Measurements from ENCODE around the gene ACKR3. TPM values are rescaled to one million over a fixed set of nuclear protein-coding genes. Genes with fewer than 3 reads are reported as not detected.

The ACKR3 gene
- total and polyA plus RNA-seq, 2 experiments from 2014 or later, result 1.0 to 3.0 TPM

GRCh38 chr2:236601316-236602202 lies 31.9 kb downstream of the ACKR3 start:
- Histone ChIP-seq H3K4me1 (ENCODE audit: insufficient read depth) (no peaks in the 10 kb centered on the region), H3K4me2 (no peak overlapping the region), H2AFZ (no peak overlapping the region), H4K20me1 (replicated peaks; ENCODE audit: insufficient read depth) (no peaks in the 10 kb centered on the region), H3F3A (replicated peaks; ENCODE audit: low read depth) (no peaks in the 10 kb centered on the region), H3K36me3 (ENCODE audit: insufficient read depth) (no peaks in the 10 kb centered on the region), H3K4me3 (no peak overlapping the region), H3K9me2 (ENCODE audit: insufficient read depth) (no peaks in the 10 kb centered on the region), H3K27ac (ENCODE audit: low read depth) (no peak overlapping the region), H3K27me3 (ENCODE audit: insufficient read depth) (no peaks in the 10 kb centered on the region), H3K79me2 (replicated peaks; ENCODE audit: insufficient read depth) (no peaks in the 10 kb centered on the region)
- ATAC-seq, result no peak
- TF ChIP-seq NANOG (IDR thresholded peaks at IDR 0.05; ENCODE audit: borderline replicate concordance) (no peak), ETS1 (IDR thresholded peaks at IDR 0.05) (no peak), ZNF462 (CRISPR knock-in tag; IDR thresholded peaks at IDR 0.05) (no peak), CREB1 (CRISPR knock-in tag; IDR thresholded peaks at IDR 0.05; ENCODE audit: low read depth) (no peak), STAT1 (IDR thresholded peaks at IDR 0.05; ENCODE audit: unreplicated experiment) (no peak), EZH2 (IDR thresholded peaks at IDR 0.05; ENCODE audit: low read depth, unreplicated experiment) (no peak), ZNF331 (CRISPR knock-in tag; IDR thresholded peaks at IDR 0.05; ENCODE audit: low read depth) (no peak), ZNF114 (CRISPR knock-in tag; IDR thresholded peaks at IDR 0.05) (no peak), JUNB (IDR thresholded peaks at IDR 0.05; ENCODE audit: unreplicated experiment) (no peak), REST (IDR thresholded peaks at IDR 0.05; ENCODE audit: unreplicated experiment) (no peak), CTCF (conservative IDR thresholded peaks at IDR 0.05; ENCODE audit: low read depth in 2 of 2) (no peak), EZH2phosphoT487 (IDR thresholded peaks at IDR 0.05; ENCODE audit: unreplicated experiment) (no peak), POLR2AphosphoS5 (IDR thresholded peaks at IDR 0.05; ENCODE audit: low read depth) (no peak)
- Mint-ChIP-seq H3K36me3 (ENCODE audit: low read depth) (no peaks in the 10 kb centered on the region), H3K4me3 (no peak overlapping the region), H3K27me3 (ENCODE audit: insufficient read depth, low read depth, poor library complexity) (no peaks in the 10 kb centered on the region), H3K9me3 (no peaks in the 10 kb centered on the region; the same call in 2 of the 3 replicates), H3K4me1 (peaks cover 4% of the 10 kb centered on the region), H3K27ac (no peak overlapping the region)
- no peak for DNase-seq (ENCODE audit: low spot score)

All from GM23338 (cell line).